Heart right ventricle (tissue), 16 donors: ENCODE results near the gene RFX8. TPM values are rescaled to one million over a fixed set of nuclear protein-coding genes. Genes with fewer than 3 reads are reported as not detected.

Experiments
- ATAC-seq, 8 donors: fragments of 200-7000 bp; cut with Tn5 transposase; one replicate each; pipeline ENCODE4 v1.9.1; 2020; ENCODE audit warnings: mild to moderate bottlenecking in 8 of 8, moderate library complexity in 8 of 8, moderate number of reproducible peaks in 1 of 8
- DNase-seq, 2 donors: peaks; one replicate each; pipeline ENCODE4 v3.0.0-alpha.2; 2020
- H3K27ac ChIP-seq, 10 donors: fragments of 200-600 bp; sonication (generic) in 2 of 10; one replicate each; pipeline versions ENCODE4 v1.5.0 to v1.8.0; 2020 to 2022; ENCODE audit warnings: mild to moderate bottlenecking in 3 of 10
- H3K27me3 ChIP-seq, 7 donors: fragments of 200-600 bp; one replicate each; pipeline ENCODE4 v1.8.0; 2021 to 2022; ENCODE audit warnings: mild to moderate bottlenecking in 2 of 7
- H3K36me3 ChIP-seq, 9 donors: fragments of 200-600 bp; sonication (generic) in 1 of 9; one replicate each; pipeline versions ENCODE4 v1.5.0 to v1.8.0; 2020 to 2022; ENCODE audit warnings: mild to moderate bottlenecking in 2 of 9
- H3K4me1 ChIP-seq, 9 donors: fragments of 200-600 bp; sonication (generic) in 1 of 9; one replicate each; pipeline versions ENCODE4 v1.5.0 to v1.8.0; 2020 to 2022; ENCODE audit warnings: mild to moderate bottlenecking in 4 of 9
- H3K4me3 ChIP-seq, 10 donors: fragments of 200-600 bp; sonication (generic) in 2 of 10; one replicate each; pipeline versions ENCODE4 v1.5.0 to v1.8.0; 2020 to 2022; ENCODE audit warnings: mild to moderate bottlenecking in 7 of 10, moderate library complexity in 2 of 10
- H3K9me3 ChIP-seq, 11 donors: fragments of 200-600 bp in 10 of 11; sonication (generic) in 2 of 11; one replicate each; pipeline versions ENCODE4 v1.5.0 to v1.8.0; 2013 to 2022; ENCODE audit warnings: mild to moderate bottlenecking in 2 of 11, control low read depth in 1 of 11, moderate library complexity in 1 of 11
- WGBS, 2 donors: extraction: QIAGEN DNeasy Blood & Tissue Kit; methylation state at CpG; one replicate each; pipeline ENCODE4 v1.1.7; 2013; ENCODE audit warnings: inconsistent platforms in 1 of 2; 5-methylcytosine and 5-hydroxymethylcytosine counted together
- intact Hi-C, 10 donors: fragments of 100-400 bp; cut with DNase I; formaldehyde crosslinking; loops; one replicate each; pipeline versions ENCODE4 v1.11.1 to v1.14.2; 2022
- polyA plus RNA-seq, 2 donors: library from polyadenylated mRNA; stranded (reverse); fragments of 200-250 nt; gene quantifications; one replicate each; pipeline ENCODE4 v1.2.3, GENCODE V29; 2013
- total RNA-seq, 10 donors: library from RNA; stranded (reverse); fragmentation: NEBNext Ultra II Directional in 3 of 10; extraction: Animal tissue kit (Norgen Biotek cat#: 25700) in 3 of 10; gene quantifications; one replicate each; pipeline versions ENCODE4 v1.2.1 to v1.2.4, GENCODE V29; 2021 to 2023
- TF ChIP-seq, protein P1 (sequence below), 9 donors: fragments of 200-600 bp; sonication (generic) in 2 of 9; IDR thresholded peaks; one replicate each; pipeline versions ENCODE4 v1.5.0 to v1.8.0; 2021 to 2022; ENCODE audit warnings: antibody characterized with exemption in 9 of 9, mild to moderate bottlenecking in 5 of 9, moderate library complexity in 1 of 9
- donor health status: Arrhythmogenic right ventricular cardiomyopathy.
- donor health status: ischemic (EF 13 %, LVEDD 7.1; RV severe dilation, severe dysfunction).
- donor health status: healthy with polysubstance abuse.
- donor health status: DM: no; HTN: yes; CAD: no.
- donor health status: DM: no; HTN: no; CAD: no.
- donor health status: ischemic (EF 25% LVEDD 6.9; RV normal size, moderate dysfunction).
- donor health status: ischemic (EF 25% LVEDD 5.7; RV mildly dilated, moderate dysfunction).
- donor health status: healthy.
- donor health status: DM: yes; HTN: yes; CAD: no.
- donor health status: Ischemic cardiomyopathy.
- donor health status: ischemic (EF 35%, LVEDD 5.7; RV mildly dilated, moderate dysfunction).
- donor health status: nonischemic (EF 11% LVEDD 7.7; RV severe dilation, severe dysfunction).
- donor health status: DM: yes; HTN: yes; CAD: no.
- donor health status: PGD.
- donor health status: ischemic (EF 29% LVEDD 5.4; RV normal size, mild dysfunction).
- donor health status: nonischemic (EF 23%, LVEDD 6.1; RV moderate dilation, normal function).

Gene RFX8
- total and polyA plus RNA-seq, 12 donors = 0.15 to 0.44 (median 0.16) TPM; not detected in 5

DNA sequence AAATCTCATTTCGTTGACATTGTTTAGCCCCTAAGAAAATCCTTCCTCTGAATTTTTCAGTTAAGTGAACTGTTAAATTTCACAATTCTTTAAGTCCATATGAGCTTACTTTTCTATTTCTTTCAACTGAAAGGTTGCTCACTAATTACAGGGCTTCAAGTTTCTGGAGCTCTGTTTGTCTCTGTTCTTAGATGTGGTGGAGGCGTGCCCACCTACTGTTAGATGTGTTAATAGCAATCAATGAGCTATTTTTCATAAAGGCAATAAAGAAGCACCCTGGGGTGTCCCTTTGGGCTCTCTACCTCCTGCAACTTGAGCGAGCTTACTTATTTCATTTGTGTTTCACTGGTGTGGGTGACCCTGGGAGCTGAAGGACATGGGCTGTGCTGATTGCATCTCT is 112.6 kb downstream of the RFX8 start:
- H3K4me3 ChIP-seq = no peak overlapping the region
- intact Hi-C loops = loop anchor here in 1 of 10 donors (2.0 kb wide), 1 partner anchor 34 kb away; no protein-coding TSS in a partner anchor
- TF ChIP-seq, protein P1, sequence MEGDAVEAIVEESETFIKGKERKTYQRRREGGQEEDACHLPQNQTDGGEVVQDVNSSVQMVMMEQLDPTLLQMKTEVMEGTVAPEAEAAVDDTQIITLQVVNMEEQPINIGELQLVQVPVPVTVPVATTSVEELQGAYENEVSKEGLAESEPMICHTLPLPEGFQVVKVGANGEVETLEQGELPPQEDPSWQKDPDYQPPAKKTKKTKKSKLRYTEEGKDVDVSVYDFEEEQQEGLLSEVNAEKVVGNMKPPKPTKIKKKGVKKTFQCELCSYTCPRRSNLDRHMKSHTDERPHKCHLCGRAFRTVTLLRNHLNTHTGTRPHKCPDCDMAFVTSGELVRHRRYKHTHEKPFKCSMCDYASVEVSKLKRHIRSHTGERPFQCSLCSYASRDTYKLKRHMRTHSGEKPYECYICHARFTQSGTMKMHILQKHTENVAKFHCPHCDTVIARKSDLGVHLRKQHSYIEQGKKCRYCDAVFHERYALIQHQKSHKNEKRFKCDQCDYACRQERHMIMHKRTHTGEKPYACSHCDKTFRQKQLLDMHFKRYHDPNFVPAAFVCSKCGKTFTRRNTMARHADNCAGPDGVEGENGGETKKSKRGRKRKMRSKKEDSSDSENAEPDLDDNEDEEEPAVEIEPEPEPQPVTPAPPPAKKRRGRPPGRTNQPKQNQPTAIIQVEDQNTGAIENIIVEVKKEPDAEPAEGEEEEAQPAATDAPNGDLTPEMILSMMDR (IDR thresholded peaks at IDR 0.05) = no peak
- no peaks in the 10 kb centered on the region for H3K36me3 ChIP-seq
- WGBS, 2 donors = 90 to 94% methylated on average over 3 of the region's 3 CpGs
- peaks cover 0 to 3% (median 0%) of the 10 kb centered on the region in 7 donors for H3K27me3 ChIP-seq
- peaks cover 0 to 13% (median 0%) of the 10 kb centered on the region in 9 donors for H3K4me1 ChIP-seq
- DNase-seq (no peak), ATAC-seq (no peak)
- peak overlapping the region in 1 of 10 donors; percentile 7 for H3K27ac ChIP-seq
- H3K9me3 ChIP-seq = no peaks in the 10 kb centered on the region

DNA sequence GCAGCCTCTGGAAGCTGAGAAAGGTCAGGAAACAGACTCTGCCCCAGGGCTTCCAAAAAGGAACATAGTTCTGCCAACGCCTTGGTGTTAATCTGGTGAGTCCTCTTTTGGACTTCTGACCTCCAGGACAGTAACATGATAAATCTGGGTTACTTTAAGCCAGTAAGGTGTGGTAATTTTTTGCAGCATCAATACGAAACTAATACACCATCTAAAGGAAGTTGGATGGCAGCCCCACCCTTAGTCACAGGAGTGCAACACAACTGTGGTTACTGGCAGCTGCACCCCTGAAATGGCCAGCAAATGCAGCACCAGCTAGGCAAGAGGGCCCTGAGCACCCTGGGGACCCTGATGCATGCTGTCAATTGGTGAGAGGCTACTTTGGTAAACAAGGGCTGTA is 113.4 kb downstream of the RFX8 start:
- 56 to 69% methylated on average over 2 of the region's 2 CpGs for WGBS, 2 donors
- Histone ChIP-seq H3K27ac (peak overlapping the region in 1 of 10 donors; percentile 40), H3K27me3 (peaks cover 0 to 3% (median 0%) of the 10 kb centered on the region in 7 donors), H3K4me3 (no peak overlapping the region), H3K9me3 (no peaks in the 10 kb centered on the region), H3K36me3 (no peaks in the 10 kb centered on the region), H3K4me1 (peaks cover 0 to 13% (median 0%) of the 10 kb centered on the region in 9 donors)
- intact Hi-C loops = no loop called here
- TF ChIP-seq, protein P1 (IDR thresholded peaks at IDR 0.05) = no peak
- DNase-seq (no peak), ATAC-seq (no peak)

GRCh38 chr2:101361121-101361520 is 113.8 kb downstream of the RFX8 start:
- TF ChIP-seq, protein P1 (IDR thresholded peaks at IDR 0.05) = no peak
- intact Hi-C loops = no loop called here
- H3K27ac ChIP-seq = peak overlapping the region in 1 of 10 donors; percentile 40

DNA sequence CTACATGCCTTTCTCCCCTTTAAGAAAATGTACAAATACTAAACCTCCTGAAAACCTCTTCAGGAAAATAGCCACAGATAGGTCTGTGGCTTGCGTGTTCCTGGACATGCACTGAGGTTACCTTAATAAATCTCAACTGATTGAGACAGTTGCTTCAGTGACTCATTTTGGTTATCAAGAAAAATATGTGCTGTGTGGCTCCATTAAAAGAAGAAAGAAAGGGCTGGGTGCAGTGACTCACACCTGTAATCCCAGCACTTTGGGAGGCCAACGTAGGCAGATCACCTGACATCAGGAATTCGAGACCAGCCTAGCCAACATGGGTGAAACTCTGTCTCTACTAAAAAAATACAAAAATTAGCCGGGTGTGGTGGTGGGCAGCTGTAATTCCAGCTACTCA is 114.7 kb downstream of the RFX8 start:
- H3K4me1 ChIP-seq = peaks cover 0 to 13% (median 0%) of the 10 kb centered on the region in 9 donors
- DNase-seq (no peak), ATAC-seq (no peak)
- TF ChIP-seq, protein P1 (IDR thresholded peaks at IDR 0.05) = no peak
- no peaks in the 10 kb centered on the region for H3K36me3 ChIP-seq
- H3K4me3 ChIP-seq = no peak overlapping the region
- peaks cover 0 to 3% (median 0%) of the 10 kb centered on the region in 7 donors for H3K27me3 ChIP-seq
- H3K27ac ChIP-seq = no peak overlapping the region
- H3K9me3 ChIP-seq = no peaks in the 10 kb centered on the region
- intact Hi-C loops = no loop called here
- WGBS, 2 donors = 67 to 97% methylated on average over 3 to 4 of the region's 4 CpGs

More at GRCh38 chr2:101361121-101361520, 113.8 kb downstream of the RFX8 start:
- peaks cover 0 to 3% (median 0%) of the 10 kb centered on the region in 7 donors for H3K27me3 ChIP-seq
- ATAC-seq (no peak), DNase-seq (no peak)
- no peaks in the 10 kb centered on the region for H3K36me3 ChIP-seq
- H3K4me3 ChIP-seq = no peak overlapping the region
- WGBS, 2 donors = 67 to 75% methylated on average over 4 of the region's 4 CpGs
- H3K9me3 ChIP-seq = no peaks in the 10 kb centered on the region
- peaks cover 0 to 13% (median 0%) of the 10 kb centered on the region in 9 donors for H3K4me1 ChIP-seq
